ENCODE results near the gene RHBDL1.
A peak's percentile ranks its signal among the peaks of the same experiment; 100 is the strongest.

Gene RHBDL1

GRCh38 chr16:677316-678190 lies 2.1 kb downstream of the RHBDL1 start:
- DNase-seq (ENCODE audit: low spot score): no peak
- TF ChIP-seq, protein P1, sequence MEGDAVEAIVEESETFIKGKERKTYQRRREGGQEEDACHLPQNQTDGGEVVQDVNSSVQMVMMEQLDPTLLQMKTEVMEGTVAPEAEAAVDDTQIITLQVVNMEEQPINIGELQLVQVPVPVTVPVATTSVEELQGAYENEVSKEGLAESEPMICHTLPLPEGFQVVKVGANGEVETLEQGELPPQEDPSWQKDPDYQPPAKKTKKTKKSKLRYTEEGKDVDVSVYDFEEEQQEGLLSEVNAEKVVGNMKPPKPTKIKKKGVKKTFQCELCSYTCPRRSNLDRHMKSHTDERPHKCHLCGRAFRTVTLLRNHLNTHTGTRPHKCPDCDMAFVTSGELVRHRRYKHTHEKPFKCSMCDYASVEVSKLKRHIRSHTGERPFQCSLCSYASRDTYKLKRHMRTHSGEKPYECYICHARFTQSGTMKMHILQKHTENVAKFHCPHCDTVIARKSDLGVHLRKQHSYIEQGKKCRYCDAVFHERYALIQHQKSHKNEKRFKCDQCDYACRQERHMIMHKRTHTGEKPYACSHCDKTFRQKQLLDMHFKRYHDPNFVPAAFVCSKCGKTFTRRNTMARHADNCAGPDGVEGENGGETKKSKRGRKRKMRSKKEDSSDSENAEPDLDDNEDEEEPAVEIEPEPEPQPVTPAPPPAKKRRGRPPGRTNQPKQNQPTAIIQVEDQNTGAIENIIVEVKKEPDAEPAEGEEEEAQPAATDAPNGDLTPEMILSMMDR (IDR thresholded peaks at IDR 0.05; ENCODE audit: extremely low read depth, missing control alignments): no peak

GRCh38 chr16:678209-678857 lies 2.9 kb downstream of the RHBDL1 start:
- TF ChIP-seq, protein P1 (IDR thresholded peaks at IDR 0.05; ENCODE audit: extremely low read depth, missing control alignments): no peak
- no peak for DNase-seq (ENCODE audit: low spot score)

DNA sequence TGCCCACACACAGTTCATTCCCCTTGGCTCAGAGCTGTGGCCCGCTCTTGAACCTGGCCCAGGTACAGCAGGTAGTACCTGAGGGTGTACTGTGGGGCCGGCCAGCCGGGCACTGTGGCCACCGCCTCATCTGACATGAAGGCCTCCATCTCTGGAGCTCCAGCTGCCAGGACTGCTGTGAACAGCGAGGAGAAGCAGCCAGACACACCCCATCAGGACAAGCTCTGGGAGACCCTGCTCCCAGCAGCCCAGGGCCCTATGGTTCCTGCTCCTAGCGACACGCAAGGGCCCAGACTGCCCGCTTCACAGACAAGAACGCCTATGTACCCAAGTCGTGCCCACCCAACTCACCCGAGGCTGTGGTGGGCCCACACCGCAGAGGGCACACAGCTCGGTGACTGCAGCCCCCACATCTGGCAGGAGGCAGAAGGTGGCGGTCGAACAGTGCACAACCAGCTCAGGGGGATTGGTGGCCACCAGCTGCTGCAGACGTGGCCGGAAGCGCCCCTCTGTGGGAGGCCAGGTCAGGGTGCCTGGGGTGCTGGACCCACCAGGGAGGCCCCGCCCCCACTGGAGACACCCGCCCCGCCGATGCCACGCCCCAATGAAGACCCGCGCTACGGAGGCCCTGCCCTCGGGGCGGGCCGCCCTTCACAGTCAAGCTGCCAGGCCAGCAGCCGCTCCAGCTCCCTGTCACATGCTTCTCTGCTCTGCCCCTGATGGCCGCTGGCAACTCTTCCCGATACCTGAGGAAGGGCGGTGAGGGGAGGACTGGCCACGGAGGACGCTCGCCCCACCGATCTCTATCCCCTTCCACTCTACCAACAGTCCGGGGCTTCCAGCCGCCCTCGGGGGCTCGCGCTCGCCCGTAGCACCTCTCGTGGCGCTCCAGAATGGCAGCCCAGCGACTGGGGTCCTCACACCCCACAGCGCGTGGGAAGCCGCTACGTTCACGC lies 3.7 kb downstream of the RHBDL1 start:
- DNase-seq (ENCODE audit: low spot score): peak; percentile 68
- TF ChIP-seq, protein P1 (IDR thresholded peaks at IDR 0.05; ENCODE audit: extremely low read depth, missing control alignments): no peak

DNA sequence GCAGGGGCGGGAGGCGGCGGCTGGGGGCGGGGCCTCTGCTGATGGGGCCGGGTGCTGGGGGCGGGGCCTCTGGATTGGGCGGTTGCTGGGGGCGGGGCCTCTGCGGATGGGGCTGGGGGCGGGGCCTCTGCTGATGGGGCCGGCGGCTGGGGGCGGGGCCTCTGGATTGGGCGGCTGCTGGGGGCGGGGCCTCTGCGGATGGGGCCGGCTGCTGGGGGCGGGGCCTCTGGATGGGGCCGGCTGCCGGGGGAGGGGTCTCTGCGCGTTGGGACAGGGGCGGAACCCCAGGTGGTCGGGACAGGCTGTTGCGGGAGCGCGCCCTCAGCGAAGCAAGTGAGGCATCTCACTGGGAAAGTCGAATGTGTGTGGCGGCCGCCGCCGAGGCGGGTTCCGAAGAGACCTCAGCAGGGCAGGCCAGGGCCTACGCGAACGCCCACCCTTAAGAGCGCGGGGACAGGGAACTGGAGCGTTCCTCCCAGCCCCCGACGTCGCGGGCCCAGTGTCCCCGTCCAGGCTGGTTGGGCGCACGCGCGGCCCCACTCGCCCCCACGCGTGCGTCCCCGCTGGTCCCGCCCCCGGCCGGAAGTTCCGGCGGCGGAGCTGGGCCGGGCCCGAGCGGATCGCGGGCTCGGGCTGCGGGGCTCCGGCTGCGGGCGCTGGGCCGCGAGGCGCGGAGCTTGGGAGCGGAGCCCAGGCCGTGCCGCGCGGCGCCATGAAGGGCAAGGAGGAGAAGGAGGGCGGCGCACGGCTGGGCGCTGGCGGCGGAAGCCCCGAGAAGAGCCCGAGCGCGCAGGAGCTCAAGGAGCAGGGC lies 4.5 kb downstream of the RHBDL1 start, which contains the start of gene STUB1:
Gene STUB1, plus strand, starts transcription at position 597 of the 811 bp plus-strand sequence. Its CDS starts 116 bp downstream, at position 713.
- peak; percentile 94 for DNase-seq (ENCODE audit: low spot score)
- TF ChIP-seq, protein P1 (IDR thresholded peaks at IDR 0.05; ENCODE audit: extremely low read depth, missing control alignments): no peak

GRCh38 chr16:680625-680945 lies 5.1 kb downstream of the RHBDL1 start:
- TF ChIP-seq, protein P1 (IDR thresholded peaks at IDR 0.05; ENCODE audit: extremely low read depth, missing control alignments): no peak
- no peak for DNase-seq (ENCODE audit: low spot score)

- no peak for DNase-seq (ENCODE audit: low spot score)
- TF ChIP-seq, protein P1 (IDR thresholded peaks at IDR 0.05; ENCODE audit: extremely low read depth, missing control alignments): no peak
Observed at GRCh38 chr16:680967-681745, 5.7 kb downstream of the RHBDL1 start.
